Vagina (tissue), 2 donors: ENCODE results near the gene SYNRG.

Source experiments
- CTCF ChIP-seq, 3 experiments: fragments of 450-650 bp in 2 of 3; fragments of 200-600 bp in 1 of 3; sonication (generic) in 1 of 3; IDR thresholded peaks; one replicate each; pipeline ENCODE4 v1.5.1; 2017 to 2019; ENCODE audit warnings: antibody characterized with exemption in 3 of 3, mild to moderate bottlenecking in 2 of 3, moderate library complexity in 2 of 3
- POLR2A ChIP-seq, 2 donors: fragments of 450-650 bp; IDR thresholded peaks; one replicate each; pipeline ENCODE4 v1.6.1; 2017; ENCODE audit warnings: antibody characterized with exemption in 2 of 2, mild to moderate bottlenecking in 2 of 2, moderate library complexity in 2 of 2

GRCh38 chr17:37614391-37614790, 5.2 kb upstream of the SYNRG start:
- TF ChIP-seq CTCF (IDR thresholded peaks at IDR 0.05) (no peak), POLR2A (IDR thresholded peaks at IDR 0.05) (no peak)
